Adipocyte (in vitro differentiated cells): ENCODE results near the gene PNPO.
"Not testable (repeated sequence)": the region's sequence is repeated elsewhere in the genome, so short reads cannot be mapped to it uniquely, and the experiment has no call there.

Experiments
- DNase-seq: peaks from one replicate; pipeline ENCODE4 v3.0.0-alpha.2; 2015; ENCODE audit warnings: low read depth
- H3K27me3 ChIP-seq: replicated peaks from 2 replicates; pipeline ENCODE4 v1.7.0; 2013; ENCODE audit warnings: mild to moderate bottlenecking, low read length, moderate library complexity; ENCODE audit not compliant: control insufficient read depth, insufficient read depth
- H3K36me3 ChIP-seq: 2 replicates; pipeline ENCODE4 v1.7.0; 2013; ENCODE audit warnings: low read length, mild to moderate bottlenecking, moderate library complexity; ENCODE audit not compliant: control insufficient read depth, insufficient read depth, severe bottlenecking
- H3K4me1 ChIP-seq: 2 replicates; pipeline ENCODE4 v1.7.0; 2013; ENCODE audit warnings: mild to moderate bottlenecking, low read length, moderate library complexity; ENCODE audit not compliant: control insufficient read depth, insufficient read depth
- H3K4me3 ChIP-seq: 2 replicates; pipeline ENCODE4 v1.7.0; 2013; ENCODE audit warnings: mild to moderate bottlenecking, low read length, moderate library complexity
- H3K9ac ChIP-seq: 2 replicates; pipeline ENCODE4 v1.7.0; 2013; ENCODE audit warnings: mild to moderate bottlenecking, low read length, moderate library complexity
- H3K9me3 ChIP-seq: 2 replicates; pipeline ENCODE4 v1.7.0; 2013; ENCODE audit warnings: mild to moderate bottlenecking, low read length, moderate library complexity; ENCODE audit not compliant: control insufficient read depth

PNPO gene

DNA sequence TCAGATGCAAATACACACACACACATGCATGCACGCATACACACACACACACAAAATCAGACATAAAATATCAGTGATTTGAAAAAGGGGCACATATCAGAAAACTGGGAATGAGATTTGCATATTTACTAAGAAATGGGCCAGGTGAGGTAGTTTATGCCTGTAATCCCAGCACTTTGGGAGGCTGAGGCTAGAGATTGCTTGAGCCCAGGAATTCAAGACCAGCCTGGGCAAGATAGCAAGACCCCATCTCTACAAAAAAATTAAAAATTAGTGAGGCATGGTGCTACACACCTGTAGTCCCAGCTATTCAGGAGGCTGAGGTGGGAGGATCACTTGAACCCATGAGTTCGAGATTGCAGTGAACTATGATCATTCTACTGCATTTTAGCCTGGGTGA is 22.4 kb upstream of the PNPO start:
- no peak for DNase-seq
- Histone ChIP-seq H3K4me1 (peaks cover 18% of the 10 kb centered on the region), H3K27me3 (no peaks in the 10 kb centered on the region), H3K4me3 (no peak overlapping the region), H3K9me3 (no peaks in the 10 kb centered on the region), H3K9ac (no peak overlapping the region), H3K36me3 (peaks cover 11% of the 10 kb centered on the region)

DNA sequence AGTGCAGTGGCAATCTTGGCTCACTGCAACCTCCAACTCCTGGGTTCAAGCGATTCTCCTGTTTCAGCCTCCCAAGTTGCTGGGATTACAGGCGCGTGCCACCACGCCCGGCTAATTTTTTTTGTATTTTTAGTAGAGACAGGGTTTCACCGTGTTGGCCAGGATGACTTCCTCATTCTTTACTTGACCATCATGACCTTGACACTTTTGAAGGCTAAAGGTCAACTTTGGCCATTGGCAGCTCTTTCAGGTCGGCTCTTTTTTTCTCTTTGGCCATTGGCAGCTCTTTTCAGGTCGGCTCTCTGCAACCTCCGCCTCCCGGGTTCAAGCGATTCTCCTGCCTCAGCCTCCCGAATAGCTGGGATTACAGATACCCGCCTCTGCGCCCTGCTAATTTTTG is 21.5 kb upstream of the PNPO start:
- not testable (repeated sequence) for H3K4me3 ChIP-seq, H3K9me3 ChIP-seq, DNase-seq, H3K9ac ChIP-seq, H3K27me3 ChIP-seq
- Histone ChIP-seq H3K4me1 (peaks cover 22% of the 10 kb centered on the region), H3K36me3 (peaks cover 19% of the 10 kb centered on the region)

DNA sequence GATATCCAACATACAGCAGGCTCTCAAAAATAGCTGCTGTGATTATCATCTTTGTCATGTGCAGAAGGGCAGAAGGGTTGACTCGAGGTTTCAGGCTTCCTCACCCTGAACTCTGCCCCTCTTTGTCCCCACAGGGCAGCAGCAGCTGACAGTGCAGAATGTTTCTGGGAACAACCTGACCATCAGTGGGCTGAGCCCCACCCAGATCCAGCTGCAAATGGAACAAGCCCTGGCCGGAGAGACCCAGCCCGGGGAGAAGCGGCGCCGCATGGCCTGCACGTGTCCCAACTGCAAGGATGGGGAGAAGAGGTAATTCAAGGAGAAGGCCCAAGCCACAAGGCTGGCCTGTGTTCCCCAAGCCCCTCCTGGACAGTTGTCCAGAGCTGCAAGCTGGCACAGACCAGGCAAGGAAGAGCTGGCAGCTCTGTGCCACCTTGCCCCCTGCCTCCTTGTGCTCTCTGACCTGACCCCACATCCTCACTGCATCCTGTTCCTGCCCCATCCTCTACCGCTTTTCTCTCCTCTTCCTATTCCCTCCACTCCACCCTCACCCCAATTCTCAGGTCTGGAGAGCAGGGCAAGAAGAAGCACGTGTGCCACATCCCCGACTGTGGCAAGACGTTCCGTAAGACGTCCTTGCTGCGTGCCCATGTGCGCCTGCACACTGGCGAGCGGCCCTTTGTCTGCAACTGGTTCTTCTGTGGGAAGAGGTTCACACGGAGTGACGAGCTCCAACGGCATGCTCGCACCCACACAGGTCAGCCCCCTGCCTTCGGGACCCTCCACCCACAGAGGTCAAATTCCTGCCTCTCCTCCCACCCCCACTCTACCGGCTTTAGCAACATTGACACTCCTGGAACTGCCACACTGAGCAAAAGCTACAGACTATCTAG is 16.3 kb upstream of the PNPO start:
- Histone ChIP-seq H3K9me3 (no peaks in the 10 kb centered on the region), H3K36me3 (peaks cover 42% of the 10 kb centered on the region), H3K4me1 (peaks cover 18% of the 10 kb centered on the region), H3K9ac (no peak overlapping the region), H3K27me3 (no peaks in the 10 kb centered on the region), H3K4me3 (no peak overlapping the region)
- DNase-seq = no peak

- peaks cover 42% of the 10 kb centered on the region for H3K36me3 ChIP-seq
- H3K4me1 ChIP-seq = peaks cover 18% of the 10 kb centered on the region
- H3K9me3 ChIP-seq = no peaks in the 10 kb centered on the region
- no peak overlapping the region for H3K9ac ChIP-seq
- no peak overlapping the region for H3K4me3 ChIP-seq
- no peak for DNase-seq
- H3K27me3 ChIP-seq = no peaks in the 10 kb centered on the region
These were observed 15.7 kb upstream of the PNPO start for GRCh38 chr17:47925678-47925988.

GRCh38 chr17:47927821-47928400 is 13.5 kb upstream of the PNPO start:
- DNase-seq = no peak
- peaks cover 42% of the 10 kb centered on the region for H3K36me3 ChIP-seq

DNA sequence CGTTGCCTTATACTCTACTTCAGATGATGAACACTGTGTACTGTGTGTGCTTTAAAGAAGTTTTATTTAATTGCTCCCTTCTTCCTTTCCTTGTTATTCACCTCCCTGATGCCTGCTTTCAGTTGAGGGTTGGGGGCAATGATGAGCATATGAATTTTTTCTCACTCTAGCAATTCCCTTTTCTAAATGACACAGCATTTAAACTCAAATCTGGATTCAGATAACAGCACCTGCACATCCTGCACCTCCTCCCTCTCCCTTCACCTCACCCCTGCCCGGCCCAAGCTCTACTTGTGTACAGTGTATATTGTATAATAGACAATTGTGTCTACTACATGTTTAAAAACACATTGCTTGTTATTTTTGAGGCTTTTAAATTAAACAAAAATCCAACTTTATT is 13.0 kb upstream of the PNPO start:
- Histone ChIP-seq H3K9me3 (no peaks in the 10 kb centered on the region), H3K27me3 (no peaks in the 10 kb centered on the region), H3K4me3 (no peak overlapping the region), H3K36me3 (peaks cover 37% of the 10 kb centered on the region), H3K4me1 (peaks cover 18% of the 10 kb centered on the region), H3K9ac (no peak overlapping the region)
- no peak for DNase-seq

More at GRCh38 chr17:47927821-47928400, 13.5 kb upstream of the PNPO start:
- Histone ChIP-seq H3K9me3 (no peaks in the 10 kb centered on the region), H3K4me3 (no peak overlapping the region), H3K9ac (no peak overlapping the region), H3K27me3 (no peaks in the 10 kb centered on the region), H3K4me1 (peaks cover 18% of the 10 kb centered on the region)

GRCh38 chr17:47929218-47930000 is 12.0 kb upstream of the PNPO start:
- H3K36me3 ChIP-seq = peaks cover 28% of the 10 kb centered on the region
- H3K4me3 ChIP-seq = no peak overlapping the region
- peaks cover 18% of the 10 kb centered on the region for H3K4me1 ChIP-seq
- no peak for DNase-seq
- H3K9ac ChIP-seq = no peak overlapping the region
- no peaks in the 10 kb centered on the region for H3K27me3 ChIP-seq
- H3K9me3 ChIP-seq = no peaks in the 10 kb centered on the region

- Histone ChIP-seq H3K9ac (no peak overlapping the region), H3K36me3 (peaks cover 7% of the 10 kb centered on the region), H3K27me3 (no peaks in the 10 kb centered on the region), H3K9me3 (no peaks in the 10 kb centered on the region), H3K4me3 (no peak overlapping the region), H3K4me1 (peaks cover 13% of the 10 kb centered on the region)
- no peak for DNase-seq
These were observed 9.5 kb upstream of the PNPO start for GRCh38 chr17:47931848-47932247.

GRCh38 chr17:47934856-47935255 is 6.5 kb upstream of the PNPO start:
- Histone ChIP-seq H3K36me3 (no peaks in the 10 kb centered on the region), H3K9ac (no peak overlapping the region), H3K9me3 (no peaks in the 10 kb centered on the region), H3K4me3 (no peak overlapping the region), H3K27me3 (no peaks in the 10 kb centered on the region), H3K4me1 (peaks cover 16% of the 10 kb centered on the region)
- no peak for DNase-seq

DNA sequence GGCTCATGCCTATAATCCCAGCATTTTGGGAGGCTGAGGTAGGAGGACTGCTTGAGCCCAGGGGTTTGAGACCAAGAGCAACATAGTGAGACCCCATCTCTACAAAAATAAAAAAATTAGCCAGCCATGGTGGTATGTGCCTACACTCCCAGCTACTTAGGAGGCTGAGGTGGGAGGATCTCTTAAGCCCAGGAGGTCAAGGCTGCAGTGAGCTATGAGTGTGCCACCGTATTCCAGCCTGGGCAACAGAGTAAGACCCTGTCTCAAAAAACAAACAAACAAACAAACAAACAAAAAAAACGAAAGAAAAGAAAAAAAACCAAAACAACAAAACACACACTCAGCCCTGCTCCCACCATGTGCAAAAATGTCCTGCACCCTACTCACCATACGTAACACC is 5.9 kb upstream of the PNPO start:
- not testable (repeated sequence) for H3K36me3 ChIP-seq, DNase-seq, H3K9ac ChIP-seq, H3K4me3 ChIP-seq, H3K9me3 ChIP-seq, H3K27me3 ChIP-seq
- H3K4me1 ChIP-seq = peaks cover 16% of the 10 kb centered on the region

DNA sequence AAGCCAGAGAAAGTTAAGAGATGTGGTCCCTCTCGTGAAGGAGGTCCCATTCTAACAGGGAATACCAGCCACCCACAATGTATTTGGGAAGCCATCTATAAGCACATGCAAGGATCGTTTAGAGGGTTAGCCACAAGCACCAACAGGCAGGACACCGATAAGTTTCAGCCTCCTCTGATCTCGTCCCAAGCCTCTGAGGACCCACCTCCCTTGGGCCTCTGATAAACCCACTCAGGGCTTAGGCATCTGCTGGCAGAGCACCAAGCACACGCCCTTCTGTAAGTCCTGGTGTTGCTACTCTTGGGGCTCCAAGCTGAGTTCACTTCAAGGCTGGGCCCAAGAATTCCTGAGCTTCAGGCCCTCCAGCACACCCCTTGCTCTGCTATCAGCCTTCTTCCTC is 5.4 kb upstream of the PNPO start:
- peak; percentile 45 for DNase-seq
- no peak overlapping the region for H3K9ac ChIP-seq
- no peak overlapping the region for H3K4me3 ChIP-seq
- H3K27me3 ChIP-seq = no peaks in the 10 kb centered on the region
- no peaks in the 10 kb centered on the region for H3K36me3 ChIP-seq
- H3K4me1 ChIP-seq = peaks cover 19% of the 10 kb centered on the region
- H3K9me3 ChIP-seq = no peaks in the 10 kb centered on the region
